GM19240 (cell line): Measurements from ENCODE around the gene VPS18.

Experiments
- DNase-seq: peaks from one replicate; pipeline ENCODE4 v3.0.0; 2011; ENCODE audit warnings: low spot score; ENCODE audit not compliant: insufficient read length

Gene VPS18

GRCh38 chr15:40900256-40901052 is 6.2 kb downstream of the VPS18 start:
- DNase-seq: no peak

GRCh38 chr15:40901053-40901443 is 6.8 kb downstream of the VPS18 start:
- no peak for DNase-seq

- no peak for DNase-seq
Observed at GRCh38 chr15:40902605-40903561, 8.6 kb downstream of the VPS18 start.

- no peak for DNase-seq
Observed at GRCh38 chr15:40904552-40905201, 10.4 kb downstream of the VPS18 start.

DNA sequence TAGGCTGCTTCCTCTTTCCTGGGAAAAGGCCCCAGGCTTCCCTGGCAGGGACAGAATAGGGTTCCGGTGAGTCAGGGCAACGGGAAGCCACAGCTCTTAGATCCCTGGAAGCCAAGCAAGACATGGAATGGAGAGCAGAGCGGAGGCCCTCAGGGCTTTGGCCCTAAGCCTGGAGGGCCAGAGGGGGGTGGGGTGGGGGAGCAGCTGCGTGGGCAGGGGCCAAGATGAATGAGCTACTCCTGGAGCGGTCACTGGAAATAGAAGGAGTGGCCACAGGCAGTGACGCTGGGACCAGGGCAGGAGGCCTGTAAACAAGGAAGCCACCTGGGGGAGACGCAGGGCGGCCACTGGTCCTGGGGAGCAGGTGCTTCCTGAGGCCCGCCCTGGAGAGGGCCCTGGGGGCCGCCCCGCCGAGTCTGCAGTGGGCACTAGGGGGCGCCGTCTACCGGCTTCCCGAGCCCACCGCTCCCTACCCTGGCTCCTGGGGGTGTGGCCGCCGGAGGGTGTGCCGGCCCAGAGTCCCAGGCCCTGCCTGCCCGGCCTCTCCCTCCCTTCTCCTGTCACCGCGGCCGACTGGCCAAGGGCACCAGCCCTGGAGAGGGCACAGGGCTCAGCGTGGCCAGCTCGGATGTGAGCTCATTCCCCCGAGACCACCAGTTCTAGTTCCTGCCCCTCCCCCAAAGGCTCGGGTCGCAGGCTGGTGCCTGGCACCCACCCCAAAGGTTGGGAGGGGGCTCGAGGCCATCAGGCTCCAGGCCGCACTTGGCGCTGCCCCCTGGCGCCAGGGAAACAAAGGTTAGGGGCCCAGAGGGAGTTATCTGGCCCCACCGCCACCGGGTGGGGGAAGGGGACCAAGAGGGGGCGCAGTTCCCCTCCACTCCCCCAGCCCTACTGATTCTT is 12.1 kb downstream of the VPS18 start:
- peak; percentile 81 for DNase-seq

DNA sequence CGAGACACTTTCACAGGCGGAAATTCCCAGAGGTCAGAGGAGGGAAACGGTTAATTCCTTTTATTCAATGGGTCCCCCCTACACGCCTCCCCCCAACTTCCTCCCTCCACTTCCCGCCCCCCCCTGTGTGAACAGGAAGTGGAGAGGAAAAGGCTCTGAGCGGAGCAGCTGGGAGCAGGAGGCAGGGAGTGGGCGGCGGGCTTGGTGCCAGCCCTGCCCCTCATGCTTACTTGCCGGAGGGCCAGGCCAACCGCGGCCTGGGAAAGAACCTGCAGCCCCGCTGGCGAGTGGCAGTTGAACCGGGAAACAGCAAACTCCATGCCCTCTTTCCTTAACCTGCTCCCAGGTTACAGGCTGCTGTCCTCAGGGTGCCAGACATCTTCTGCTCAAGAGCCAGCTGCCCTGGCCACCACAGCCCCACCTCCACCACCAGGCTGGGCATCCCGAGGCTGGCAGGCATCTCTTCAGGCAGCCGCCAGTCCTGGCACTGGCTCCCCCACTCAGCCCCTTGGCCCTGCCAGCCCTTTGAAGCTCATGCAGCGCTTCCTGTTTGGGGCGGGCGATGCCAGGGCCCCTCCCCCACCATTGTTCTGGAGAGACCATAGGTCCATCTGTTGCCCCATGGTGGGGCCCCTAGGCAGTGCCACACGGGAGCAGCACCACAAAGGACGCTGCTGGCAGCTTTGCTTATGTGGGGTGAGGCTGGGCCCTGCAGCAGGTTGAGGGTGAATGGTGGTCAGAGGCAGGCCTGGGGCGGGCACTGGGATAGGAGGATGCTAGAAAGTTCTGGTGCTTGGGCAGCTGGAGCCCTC is 12.9 kb downstream of the VPS18 start:
- no peak for DNase-seq

- no peak for DNase-seq
Observed at GRCh38 chr15:40908095-40908494, 13.8 kb downstream of the VPS18 start.

GRCh38 chr15:40909662-40910630 is 15.7 kb downstream of the VPS18 start:
- DNase-seq: no peak

GRCh38 chr15:40911141-40911540 is 16.9 kb downstream of the VPS18 start:
- no peak for DNase-seq

DNA sequence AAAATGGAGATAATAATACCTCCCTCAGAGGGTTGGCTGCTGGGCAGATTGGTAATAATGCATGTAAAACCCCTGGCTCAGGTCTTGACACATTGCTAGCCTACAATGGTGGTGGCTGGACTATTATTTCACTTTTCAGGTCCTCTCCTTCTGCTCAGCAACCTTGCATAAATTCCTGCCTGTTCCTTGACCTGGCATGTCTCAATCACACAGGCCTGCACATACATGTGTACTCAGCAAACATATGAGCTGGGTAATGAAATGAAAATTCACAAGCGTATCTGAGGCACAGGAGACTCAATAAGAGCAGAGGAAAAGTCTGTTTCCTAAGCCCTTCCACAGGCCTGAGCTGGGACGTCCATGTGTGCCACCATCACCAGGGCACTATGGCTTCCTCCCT is 17.4 kb downstream of the VPS18 start:
- no peak for DNase-seq

GRCh38 chr15:40912478-40912877 is 18.2 kb downstream of the VPS18 start:
- no peak for DNase-seq

GRCh38 chr15:40914013-40914412 is 19.8 kb downstream of the VPS18 start:
- DNase-seq: no peak

DNA sequence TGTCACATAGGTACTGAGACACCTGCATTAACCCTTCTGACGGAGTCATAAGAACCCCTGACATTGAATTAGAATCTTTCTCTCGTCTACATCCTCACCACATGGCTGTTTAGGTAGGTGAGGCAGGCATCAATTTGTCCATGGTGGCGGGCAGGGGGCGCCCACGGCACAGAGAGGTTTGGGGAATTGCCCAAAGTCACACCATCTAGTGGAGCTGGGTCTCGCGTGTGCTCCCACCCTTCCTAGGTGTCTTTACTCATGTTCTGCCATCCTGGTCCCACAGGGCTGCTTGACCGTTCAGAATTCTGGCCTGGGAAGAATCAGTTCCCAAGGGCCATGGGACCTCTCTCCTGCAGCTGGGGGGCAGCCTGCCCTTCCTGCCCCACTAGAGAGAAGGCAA is 20.2 kb downstream of the VPS18 start:
- DNase-seq: no peak

DNA sequence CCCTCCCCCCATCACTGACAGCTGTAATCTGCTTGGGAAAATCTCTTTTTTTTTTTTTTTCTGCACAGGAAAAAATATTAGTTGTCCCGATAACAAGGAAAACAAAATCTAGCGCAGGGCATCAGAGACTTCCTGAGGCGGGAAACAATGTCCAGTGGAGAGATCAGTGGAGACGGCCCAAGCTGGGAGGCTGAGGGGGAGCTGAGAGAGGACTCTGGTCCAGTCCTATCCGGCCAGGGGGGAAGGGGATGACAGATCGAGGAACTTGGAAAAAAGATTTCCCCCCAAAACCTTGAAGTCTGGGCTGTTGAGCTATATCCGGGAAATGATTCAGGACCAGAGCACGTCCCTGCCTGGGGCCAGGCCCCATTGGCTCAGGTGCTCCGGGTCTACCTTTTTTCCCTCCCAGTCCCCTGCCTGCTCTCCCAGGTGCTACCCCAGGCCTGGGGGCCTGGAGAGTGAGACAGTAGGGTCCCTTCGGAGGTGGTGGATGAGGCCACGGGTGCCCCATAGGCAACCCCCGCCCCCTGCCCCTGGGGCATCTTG is 20.9 kb downstream of the VPS18 start:
- no peak for DNase-seq

GRCh38 chr15:40915679-40916078 is 21.4 kb downstream of the VPS18 start:
- no peak for DNase-seq

- DNase-seq: no peak
Observed at GRCh38 chr15:40917585-40917984, 23.3 kb downstream of the VPS18 start.

DNA sequence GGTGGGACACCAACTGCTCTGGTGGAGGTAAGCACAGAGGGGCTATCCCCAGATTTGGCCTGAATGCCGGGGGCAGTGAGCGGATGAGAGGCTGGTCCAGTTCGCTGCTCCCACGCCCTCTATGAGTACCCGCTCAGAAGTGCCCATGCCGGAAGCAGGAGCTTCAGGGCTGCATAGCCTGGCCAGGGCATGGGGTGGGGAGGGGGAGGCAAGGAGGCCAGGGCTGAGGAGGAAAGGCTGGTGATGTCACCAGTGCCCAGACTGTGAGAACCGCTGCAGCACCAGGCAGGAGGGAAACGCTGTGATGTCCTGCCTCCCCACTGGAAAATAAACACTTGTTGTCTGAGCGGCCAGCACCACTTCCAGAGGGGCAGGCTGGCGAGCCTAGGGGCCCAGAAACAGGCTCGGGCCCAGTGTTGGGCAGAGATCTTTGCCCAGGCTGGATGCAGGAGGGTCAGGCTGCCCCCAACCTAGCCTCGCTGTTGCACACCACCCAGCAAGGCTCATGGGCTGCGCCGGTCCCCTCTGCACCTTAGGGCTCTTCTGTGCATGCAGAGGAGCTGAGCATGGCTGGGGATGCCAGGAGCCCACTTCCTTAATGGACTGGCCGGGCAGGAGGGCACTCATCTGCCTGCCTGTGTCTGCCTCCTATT is 24.0 kb downstream of the VPS18 start:
- no peak for DNase-seq

- DNase-seq: no peak
Observed at GRCh38 chr15:40918799-40919392, 24.6 kb downstream of the VPS18 start.
